Astrocyte of the hippocampus (primary cell): ENCODE measurements around the gene COL12A1.

Experiments used
- DNase-seq: peaks from one replicate; pipeline ENCODE4 v3.0.0; 2011; ENCODE audit warnings: low read depth, low spot score

Gene COL12A1

GRCh38 chr6:75041381-75041780, 164.5 kb downstream of the COL12A1 start:
- DNase-seq: no peak
